ENCODE measurements around the gene ASCL1.

DNA sequence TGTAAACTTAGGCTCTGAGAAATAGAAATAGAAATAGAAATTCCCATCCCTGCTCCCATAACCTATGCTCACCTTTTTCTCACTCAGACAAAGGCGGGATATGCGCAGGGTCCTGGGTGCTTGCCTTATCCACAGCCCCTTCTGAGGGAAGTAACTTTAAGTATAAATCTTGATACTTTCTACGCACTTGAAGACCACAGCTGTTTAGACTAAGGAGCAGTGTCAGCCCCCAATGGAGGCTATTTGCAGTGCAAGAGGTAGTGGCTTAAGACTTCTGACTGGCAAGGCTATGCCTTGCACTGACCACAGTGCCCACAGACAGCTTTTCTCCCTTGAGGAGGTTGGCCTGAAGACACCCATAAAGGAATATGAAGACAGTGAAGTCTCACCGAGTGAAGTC, 35.2 kb downstream of the ASCL1 start:
- TF ChIP-seq, protein P1, sequence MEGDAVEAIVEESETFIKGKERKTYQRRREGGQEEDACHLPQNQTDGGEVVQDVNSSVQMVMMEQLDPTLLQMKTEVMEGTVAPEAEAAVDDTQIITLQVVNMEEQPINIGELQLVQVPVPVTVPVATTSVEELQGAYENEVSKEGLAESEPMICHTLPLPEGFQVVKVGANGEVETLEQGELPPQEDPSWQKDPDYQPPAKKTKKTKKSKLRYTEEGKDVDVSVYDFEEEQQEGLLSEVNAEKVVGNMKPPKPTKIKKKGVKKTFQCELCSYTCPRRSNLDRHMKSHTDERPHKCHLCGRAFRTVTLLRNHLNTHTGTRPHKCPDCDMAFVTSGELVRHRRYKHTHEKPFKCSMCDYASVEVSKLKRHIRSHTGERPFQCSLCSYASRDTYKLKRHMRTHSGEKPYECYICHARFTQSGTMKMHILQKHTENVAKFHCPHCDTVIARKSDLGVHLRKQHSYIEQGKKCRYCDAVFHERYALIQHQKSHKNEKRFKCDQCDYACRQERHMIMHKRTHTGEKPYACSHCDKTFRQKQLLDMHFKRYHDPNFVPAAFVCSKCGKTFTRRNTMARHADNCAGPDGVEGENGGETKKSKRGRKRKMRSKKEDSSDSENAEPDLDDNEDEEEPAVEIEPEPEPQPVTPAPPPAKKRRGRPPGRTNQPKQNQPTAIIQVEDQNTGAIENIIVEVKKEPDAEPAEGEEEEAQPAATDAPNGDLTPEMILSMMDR (IDR thresholded peaks at IDR 0.05; ENCODE audit: insufficient read depth, low read length, poor library complexity, severe bottlenecking): no peak
- no peak for TF ChIP-seq EZH2phosphoT487 (conservative IDR thresholded peaks at IDR 0.05; ENCODE audit: low read length)

Data from SU-DHL-6 (cell line).